Choroid plexus epithelial cell (primary cell): ENCODE results near the gene NUMBL.
A peak's percentile ranks its signal among the peaks of the same experiment; 100 is the strongest.

ENCODE experiments used
- DNase-seq: peaks from one replicate; pipeline ENCODE4 v3.0.0-alpha.2; 2010; ENCODE audit warnings: low read depth
- H3K4me3 ChIP-seq: 2 replicates; pipeline ENCODE4 v1.5.1; 2011; ENCODE audit warnings: low read depth, mild to moderate bottlenecking, control low read depth, low read length, moderate library complexity
- TF ChIP-seq, protein P1 (sequence below): conservative IDR thresholded peaks from 2 replicates; pipeline ENCODE4 v1.5.1; 2011; ENCODE audit warnings: low read depth, mild to moderate bottlenecking, control low read depth, inconsistent platforms, low read length, moderate library complexity

NUMBL gene

DNA sequence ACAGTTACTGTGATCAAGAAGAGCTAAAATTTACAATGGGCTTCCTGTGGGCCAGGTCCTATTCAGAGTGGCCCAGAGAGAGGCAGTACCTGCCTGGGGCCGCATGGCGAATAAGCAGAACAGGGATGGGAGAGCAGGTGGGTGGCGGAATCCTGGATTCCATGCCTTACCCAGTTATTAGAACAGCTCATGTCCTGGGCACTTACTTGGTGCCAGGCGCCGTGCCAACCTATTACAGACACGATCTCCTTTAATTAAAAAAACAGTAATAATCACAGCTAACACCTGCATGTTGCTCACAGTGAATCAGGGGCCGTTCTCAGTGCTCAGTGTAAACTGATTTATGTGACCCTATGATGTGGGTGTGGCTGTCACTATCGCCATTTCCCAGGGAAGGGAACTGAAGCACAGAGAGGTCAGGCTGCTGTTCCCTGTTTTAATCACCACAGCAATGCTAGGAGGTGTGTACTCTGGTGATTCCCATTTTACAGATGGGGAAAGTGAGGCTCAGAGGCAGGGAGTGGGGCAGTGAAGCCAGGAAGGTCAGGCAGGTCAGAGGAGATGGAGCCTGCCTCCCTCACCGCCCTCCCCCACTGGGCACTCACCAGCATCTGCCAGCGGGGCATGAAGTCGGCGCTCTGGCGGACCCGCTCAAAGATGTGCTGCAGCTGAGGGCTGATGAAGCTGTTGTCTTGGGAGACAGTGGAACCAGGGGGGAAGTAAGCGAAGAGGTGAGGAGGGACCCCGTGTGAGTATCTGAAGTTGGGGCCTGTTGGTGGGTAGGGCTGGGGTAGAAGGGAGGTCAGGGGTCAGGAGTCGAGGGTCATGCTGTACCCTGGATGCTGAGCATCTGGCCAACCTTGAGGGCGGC is 14.3 kb upstream of the NUMBL start:
- no peak for DNase-seq
- no peak overlapping the region for H3K4me3 ChIP-seq
- TF ChIP-seq, protein P1, sequence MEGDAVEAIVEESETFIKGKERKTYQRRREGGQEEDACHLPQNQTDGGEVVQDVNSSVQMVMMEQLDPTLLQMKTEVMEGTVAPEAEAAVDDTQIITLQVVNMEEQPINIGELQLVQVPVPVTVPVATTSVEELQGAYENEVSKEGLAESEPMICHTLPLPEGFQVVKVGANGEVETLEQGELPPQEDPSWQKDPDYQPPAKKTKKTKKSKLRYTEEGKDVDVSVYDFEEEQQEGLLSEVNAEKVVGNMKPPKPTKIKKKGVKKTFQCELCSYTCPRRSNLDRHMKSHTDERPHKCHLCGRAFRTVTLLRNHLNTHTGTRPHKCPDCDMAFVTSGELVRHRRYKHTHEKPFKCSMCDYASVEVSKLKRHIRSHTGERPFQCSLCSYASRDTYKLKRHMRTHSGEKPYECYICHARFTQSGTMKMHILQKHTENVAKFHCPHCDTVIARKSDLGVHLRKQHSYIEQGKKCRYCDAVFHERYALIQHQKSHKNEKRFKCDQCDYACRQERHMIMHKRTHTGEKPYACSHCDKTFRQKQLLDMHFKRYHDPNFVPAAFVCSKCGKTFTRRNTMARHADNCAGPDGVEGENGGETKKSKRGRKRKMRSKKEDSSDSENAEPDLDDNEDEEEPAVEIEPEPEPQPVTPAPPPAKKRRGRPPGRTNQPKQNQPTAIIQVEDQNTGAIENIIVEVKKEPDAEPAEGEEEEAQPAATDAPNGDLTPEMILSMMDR, result no peak

DNA sequence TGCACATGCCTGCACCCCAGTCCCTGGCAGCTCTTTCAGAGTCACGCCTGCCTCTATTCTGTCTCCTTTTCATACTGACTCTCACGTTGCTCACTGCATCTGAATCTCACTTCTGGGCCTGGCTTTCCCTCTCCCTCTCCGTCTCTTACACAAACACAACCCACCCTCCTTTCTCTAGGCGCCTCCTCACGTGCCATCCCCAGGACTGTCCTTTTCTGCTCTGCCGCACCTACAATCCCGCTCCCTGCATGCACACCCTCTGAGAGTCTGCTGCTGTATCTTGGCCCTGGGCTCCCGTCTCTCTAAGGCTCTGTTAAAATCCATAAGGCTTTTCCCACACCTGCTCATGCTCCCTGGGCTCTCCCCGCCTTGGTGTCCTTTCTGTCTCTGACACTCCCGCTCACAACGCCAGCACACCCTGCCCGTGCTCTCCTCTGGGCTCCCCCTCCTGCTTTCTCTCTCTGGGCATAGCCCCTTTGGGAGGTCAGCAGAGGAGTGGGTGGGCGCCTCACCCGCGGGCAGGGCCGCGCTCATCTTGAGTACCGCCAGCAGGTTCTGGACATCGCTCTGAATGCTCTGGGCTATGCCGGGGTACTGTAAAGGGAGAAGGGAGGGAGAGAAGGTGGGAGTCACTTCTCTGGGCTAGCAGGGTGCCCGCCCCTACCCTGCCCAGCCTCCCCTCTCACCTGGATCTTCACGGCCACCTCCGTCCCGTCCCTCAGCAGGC is 12.7 kb upstream of the NUMBL start:
- TF ChIP-seq, protein P1, result no peak
- H3K4me3 ChIP-seq, result no peak overlapping the region
- no peak for DNase-seq

DNA sequence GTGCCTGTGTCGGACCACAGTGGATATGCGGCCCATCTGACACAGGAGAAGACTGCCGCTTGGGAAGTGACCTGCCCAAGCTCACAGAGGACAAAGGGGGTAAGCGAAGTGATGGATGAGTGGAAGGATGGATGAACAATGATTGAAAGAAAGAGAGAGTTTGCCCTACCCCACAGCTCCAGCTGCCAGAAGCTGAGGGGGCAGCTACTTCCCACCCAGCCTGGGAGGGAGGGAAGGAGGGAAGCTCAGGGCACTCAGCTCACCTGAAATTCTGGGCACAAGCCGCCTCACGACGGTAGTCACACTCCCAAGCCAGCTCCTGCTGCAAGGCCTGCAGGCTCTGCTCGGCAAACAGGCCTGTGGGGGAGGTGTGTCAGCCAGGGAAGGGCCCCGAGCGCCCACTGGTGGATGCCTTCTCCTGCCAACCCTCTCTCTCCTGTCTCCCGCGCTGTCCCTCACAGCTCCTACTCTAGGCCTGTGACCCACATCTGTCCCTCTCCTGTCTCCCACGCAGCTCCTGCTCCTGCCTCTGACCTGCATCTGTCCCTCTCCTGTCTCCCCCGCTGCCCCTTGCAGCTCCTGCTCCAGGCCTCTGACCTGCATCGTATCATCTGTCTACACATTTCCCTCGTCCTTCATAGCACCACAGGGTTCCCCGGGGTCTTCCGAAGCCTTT is 12.0 kb upstream of the NUMBL start:
- TF ChIP-seq, protein P1, result peak; percentile 62
- no peak overlapping the region for H3K4me3 ChIP-seq
- DNase-seq, result peak; percentile 51

DNA sequence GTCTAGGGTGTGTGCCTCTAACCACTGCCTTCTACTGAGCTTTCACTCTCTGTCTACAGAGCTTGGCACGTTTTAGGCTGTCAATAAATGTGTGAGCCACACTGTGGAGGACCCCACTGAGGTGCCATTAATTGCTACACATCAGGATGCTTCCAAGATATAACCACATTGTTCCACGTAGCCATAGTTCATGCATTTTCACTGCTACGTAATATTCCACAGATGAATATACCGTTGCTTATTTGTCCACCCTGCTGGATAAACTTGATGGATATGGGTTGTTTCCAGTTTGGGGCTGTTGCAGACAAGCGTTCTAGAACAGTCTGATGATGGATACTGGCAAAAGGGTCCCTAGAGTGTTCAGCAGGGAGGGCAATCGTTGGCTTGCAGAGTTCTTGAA is 11.3 kb upstream of the NUMBL start:
- TF ChIP-seq, protein P1, result no peak
- no peak for DNase-seq
- no peak overlapping the region for H3K4me3 ChIP-seq

DNA sequence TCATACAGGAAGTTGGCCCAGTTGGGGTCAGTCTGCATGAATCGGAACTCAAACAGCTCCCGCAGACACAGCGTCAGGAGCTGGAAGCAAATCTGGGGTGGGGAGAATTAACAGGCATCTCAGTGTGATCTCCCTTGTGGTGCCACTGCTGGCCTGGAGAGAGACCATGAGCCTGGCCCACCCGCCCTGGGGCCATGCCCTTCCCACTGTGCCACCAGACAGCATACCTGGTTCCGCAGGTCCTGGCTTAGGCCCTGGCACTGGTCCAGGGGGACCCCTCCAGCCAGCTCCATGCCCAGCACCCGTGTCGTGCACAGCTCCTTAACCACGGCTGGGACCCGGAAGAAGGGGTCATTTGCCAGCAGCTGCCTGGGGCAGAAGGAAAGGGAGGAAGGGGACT is 9.6 kb upstream of the NUMBL start:
- TF ChIP-seq, protein P1, result no peak

DNA sequence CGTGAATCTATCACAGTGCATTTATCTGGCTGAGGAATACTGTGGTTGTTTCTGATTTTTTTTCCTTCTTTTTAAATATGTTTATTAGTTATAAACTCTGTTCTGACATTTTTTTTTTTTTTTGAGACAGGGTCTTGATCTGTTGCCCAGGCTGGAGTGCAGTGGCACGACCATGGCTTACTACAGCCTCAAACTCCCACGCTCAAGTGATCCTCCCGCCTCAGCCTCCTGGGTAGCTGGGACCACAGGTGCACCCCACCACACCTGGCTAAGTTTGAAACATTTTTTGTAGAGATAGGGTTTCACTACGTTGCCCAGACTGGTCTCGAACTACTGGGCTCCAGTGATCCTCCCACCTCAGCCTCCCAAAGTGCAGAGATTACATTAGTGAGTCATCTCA is 6.6 kb upstream of the NUMBL start:
- DNase-seq, result no peak
- TF ChIP-seq, protein P1, result no peak
- no peak overlapping the region for H3K4me3 ChIP-seq

More for the DNA sequence above, 9.6 kb upstream of the NUMBL start:
- no peak overlapping the region for H3K4me3 ChIP-seq
- DNase-seq, result no peak
